ENCODE results near the gene UBALD2. TPM values are rescaled to one million over a fixed set of nuclear protein-coding genes. Genes with fewer than 3 reads are reported as not detected.

The UBALD2 gene
- total and polyA plus RNA-seq, 2 of the 13 experiments (the other 11 are each of a cell fraction or from before 2014, with no cell fraction given) = 3.3 to 89.7 TPM

GRCh38 chr17:76239538-76240274, 25.4 kb upstream of the UBALD2 start (continued):
- TF ChIP-seq, protein P1, sequence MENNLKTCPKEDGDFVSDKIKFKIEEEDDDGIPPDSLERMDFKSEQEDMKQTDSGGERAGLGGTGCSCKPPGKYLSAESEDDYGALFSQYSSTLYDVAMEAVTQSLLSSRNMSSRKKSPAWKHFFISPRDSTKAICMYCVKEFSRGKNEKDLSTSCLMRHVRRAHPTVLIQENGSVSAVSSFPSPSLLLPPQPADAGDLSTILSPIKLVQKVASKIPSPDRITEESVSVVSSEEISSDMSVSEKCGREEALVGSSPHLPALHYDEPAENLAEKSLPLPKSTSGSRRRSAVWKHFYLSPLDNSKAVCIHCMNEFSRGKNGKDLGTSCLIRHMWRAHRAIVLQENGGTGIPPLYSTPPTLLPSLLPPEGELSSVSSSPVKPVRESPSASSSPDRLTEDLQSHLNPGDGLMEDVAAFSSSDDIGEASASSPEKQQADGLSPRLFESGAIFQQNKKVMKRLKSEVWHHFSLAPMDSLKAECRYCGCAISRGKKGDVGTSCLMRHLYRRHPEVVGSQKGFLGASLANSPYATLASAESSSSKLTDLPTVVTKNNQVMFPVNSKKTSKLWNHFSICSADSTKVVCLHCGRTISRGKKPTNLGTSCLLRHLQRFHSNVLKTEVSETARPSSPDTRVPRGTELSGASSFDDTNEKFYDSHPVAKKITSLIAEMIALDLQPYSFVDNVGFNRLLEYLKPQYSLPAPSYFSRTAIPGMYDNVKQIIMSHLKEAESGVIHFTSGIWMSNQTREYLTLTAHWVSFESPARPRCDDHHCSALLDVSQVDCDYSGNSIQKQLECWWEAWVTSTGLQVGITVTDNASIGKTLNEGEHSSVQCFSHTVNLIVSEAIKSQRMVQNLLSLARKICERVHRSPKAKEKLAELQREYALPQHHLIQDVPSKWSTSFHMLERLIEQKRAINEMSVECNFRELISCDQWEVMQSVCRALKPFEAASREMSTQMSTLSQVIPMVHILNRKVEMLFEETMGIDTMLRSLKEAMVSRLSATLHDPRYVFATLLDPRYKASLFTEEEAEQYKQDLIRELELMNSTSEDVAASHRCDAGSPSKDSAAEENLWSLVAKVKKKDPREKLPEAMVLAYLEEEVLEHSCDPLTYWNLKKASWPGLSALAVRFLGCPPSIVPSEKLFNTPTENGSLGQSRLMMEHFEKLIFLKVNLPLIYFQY (CRISPR knock-in tag; IDR thresholded peaks at IDR 0.05; ENCODE audit: borderline replicate concordance) = peak; percentile 25; the same call in 1 of the 2 replicates
- no peak for TF ChIP-seq ZNF282 (IDR thresholded peaks at IDR 0.05; ENCODE audit: partially characterized antibody)
- no peak for TF ChIP-seq PPARG (CRISPR knock-in tag; conservative IDR thresholded peaks at IDR 0.05)
- TF ChIP-seq ZNF253 (CRISPR knock-in tag; IDR thresholded peaks at IDR 0.05; ENCODE audit: borderline replicate concordance) = no peak
- TF ChIP-seq PHF21A (CRISPR knock-in tag; IDR thresholded peaks at IDR 0.05) = no peak
- peak; percentile 79 for TF ChIP-seq ZNF546 (CRISPR knock-in tag; conservative IDR thresholded peaks at IDR 0.05)
- no peak for TF ChIP-seq ISX (CRISPR knock-in tag; conservative IDR thresholded peaks at IDR 0.05)
- no peak for TF ChIP-seq KLF13 (CRISPR knock-in tag; IDR thresholded peaks at IDR 0.05)
- TF ChIP-seq TBX3 (IDR thresholded peaks at IDR 0.05; ENCODE audit: borderline replicate concordance) = no peak
- no peak for TF ChIP-seq ELF3 (CRISPR knock-in tag; IDR thresholded peaks at IDR 0.05)
- TF ChIP-seq KLF16 (CRISPR knock-in tag; IDR thresholded peaks at IDR 0.05) = no peak
- TF ChIP-seq ZFP90 (CRISPR knock-in tag; IDR thresholded peaks at IDR 0.05; ENCODE audit: borderline replicate concordance) = no peak
- no peak for TF ChIP-seq HMGA1 (CRISPR knock-in tag; conservative IDR thresholded peaks at IDR 0.05)
- TF ChIP-seq SOX13 (IDR thresholded peaks at IDR 0.05) = no peak
- TF ChIP-seq SOX13 (CRISPR knock-in tag; conservative IDR thresholded peaks at IDR 0.05 in 1 of 2, IDR thresholded peaks at IDR 0.05 in 1 of 2) = no peak
- TF ChIP-seq, protein P2, sequence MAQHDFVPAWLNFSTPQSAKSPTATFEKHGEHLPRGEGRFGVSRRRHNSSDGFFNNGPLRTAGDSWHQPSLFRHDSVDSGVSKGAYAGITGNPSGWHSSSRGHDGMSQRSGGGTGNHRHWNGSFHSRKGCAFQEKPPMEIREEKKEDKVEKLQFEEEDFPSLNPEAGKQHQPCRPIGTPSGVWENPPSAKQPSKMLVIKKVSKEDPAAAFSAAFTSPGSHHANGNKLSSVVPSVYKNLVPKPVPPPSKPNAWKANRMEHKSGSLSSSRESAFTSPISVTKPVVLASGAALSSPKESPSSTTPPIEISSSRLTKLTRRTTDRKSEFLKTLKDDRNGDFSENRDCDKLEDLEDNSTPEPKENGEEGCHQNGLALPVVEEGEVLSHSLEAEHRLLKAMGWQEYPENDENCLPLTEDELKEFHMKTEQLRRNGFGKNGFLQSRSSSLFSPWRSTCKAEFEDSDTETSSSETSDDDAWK (CRISPR knock-in tag; IDR thresholded peaks at IDR 0.05) = no peak
- TF ChIP-seq ZNF616 (CRISPR knock-in tag; IDR thresholded peaks at IDR 0.05; ENCODE audit: low read depth) = no peak
- TF ChIP-seq HNRNPK (IDR thresholded peaks at IDR 0.05; ENCODE audit: low read depth, low read length, poor library complexity, severe bottlenecking) = peak; percentile 30
- TF ChIP-seq TCF7L2 (IDR thresholded peaks at IDR 0.05; ENCODE audit: low read depth, low read length) = no peak
- no peak for TF ChIP-seq STAT6 (CRISPR knock-in tag; IDR thresholded peaks at IDR 0.05; ENCODE audit: borderline replicate concordance)
- TF ChIP-seq FOXC1 (CRISPR knock-in tag; IDR thresholded peaks at IDR 0.05; ENCODE audit: borderline replicate concordance) = 0 out of 2 replicates have a peak, but pooled peaks have one; percentile 24
- TF ChIP-seq ZZZ3 (CRISPR knock-in tag; IDR thresholded peaks at IDR 0.05; ENCODE audit: borderline replicate concordance) = no peak
- no peak for TF ChIP-seq ZKSCAN5 (CRISPR knock-in tag; IDR thresholded peaks at IDR 0.05)

Data from HepG2 (cell line).